Ureter (tissue), 1 donor: Measurements from ENCODE around the gene SKOR1. TPM values are rescaled to one million over a fixed set of nuclear protein-coding genes. Genes with fewer than 3 reads are reported as not detected.

ENCODE experiments used
- DNase-seq: peaks from one replicate; pipeline ENCODE4 v3.0.0-alpha.2; 2020; ENCODE audit warnings: low spot score
- total RNA-seq: library from RNA; stranded (reverse); gene quantifications from one replicate; pipeline ENCODE4 v1.2.4, GENCODE V29; 2023
- donor health status: DM: yes; HTN: yes; CAD: no.

The SKOR1 gene
- total RNA-seq, 1 donor from 2014 or later, result 0.60 TPM

- no peak for DNase-seq
Observed at GRCh38 chr15:67832897-67833709, 7.8 kb downstream of the SKOR1 start.

- DNase-seq, result no peak
Observed at GRCh38 chr15:67833710-67834511, 8.6 kb downstream of the SKOR1 start.

- DNase-seq, result no peak
Observed at GRCh38 chr15:67834581-67835296, 9.4 kb downstream of the SKOR1 start.

GRCh38 chr15:67835297-67836133 is 10.2 kb downstream of the SKOR1 start:
- DNase-seq, result no peak

GRCh38 chr15:67836134-67836455 is 10.8 kb downstream of the SKOR1 start:
- no peak for DNase-seq

GRCh38 chr15:67836477-67836876 is 11.2 kb downstream of the SKOR1 start:
- no peak for DNase-seq

- DNase-seq, result no peak
Observed at GRCh38 chr15:67836955-67837354, 11.6 kb downstream of the SKOR1 start.

- DNase-seq, result no peak
Observed at GRCh38 chr15:67838789-67839332, 13.6 kb downstream of the SKOR1 start.

- no peak for DNase-seq
Observed at GRCh38 chr15:67839499-67839928, 14.2 kb downstream of the SKOR1 start.

- peak; percentile 96 for DNase-seq
Observed at GRCh38 chr15:67839929-67840748, 14.8 kb downstream of the SKOR1 start, which contains the start of gene RNU6-1. TSS of gene RNU6-1 (minus strand) at chr15:67840045.

GRCh38 chr15:67840749-67841512 is 15.6 kb downstream of the SKOR1 start:
- DNase-seq, result no peak

GRCh38 chr15:67841513-67841762 is 16.1 kb downstream of the SKOR1 start:
- no peak for DNase-seq

- no peak for DNase-seq
Observed at GRCh38 chr15:67843092-67843501, 17.8 kb downstream of the SKOR1 start.

GRCh38 chr15:67843571-67844387 is 18.5 kb downstream of the SKOR1 start:
- DNase-seq, result no peak

- DNase-seq, result no peak
Observed at GRCh38 chr15:67845974-67846373, 20.7 kb downstream of the SKOR1 start.

GRCh38 chr15:67849538-67849937 is 24.2 kb downstream of the SKOR1 start:
- no peak for DNase-seq

- no peak for DNase-seq
Observed at GRCh38 chr15:67850336-67850735, 25.0 kb downstream of the SKOR1 start.

- DNase-seq, result no peak
Observed at GRCh38 chr15:67850994-67851571, 25.8 kb downstream of the SKOR1 start.
